K562 (cell line): ENCODE data around the gene ROM1. TPM values are rescaled to one million over a fixed set of nuclear protein-coding genes. Genes with fewer than 3 reads are reported as not detected.

Source experiments
- ELF4 ChIP-seq: fragments of 450-650 bp; formaldehyde crosslinking; IDR thresholded peaks from 2 replicates; pipeline ENCODE4 v1.4.0; 2022; ENCODE audit warnings: missing genetic modification characterization
- HMGN3 ChIP-seq: IDR thresholded peaks from 2 replicates; pipeline ENCODE4 v1.6.1; 2011; ENCODE audit warnings: borderline replicate concordance, low read depth, mild to moderate bottlenecking, mixed read lengths, low read length; ENCODE audit not compliant: insufficient read length; ENCODE audit errors: extremely low read depth
- KAT8 ChIP-seq: fragments of 450-650 bp; IDR thresholded peaks from 2 replicates; pipeline ENCODE4 v1.6.1; 2016; ENCODE audit warnings: low read depth, mild to moderate bottlenecking
- MEF2D ChIP-seq: conservative IDR thresholded peaks from 2 replicates; pipeline ENCODE4 v1.6.1; 2016; ENCODE audit warnings: low read depth, missing genetic modification characterization, missing compliant biosample characterization
- NFE2 ChIP-seq: IDR thresholded peaks from 2 replicates; pipeline ENCODE4 v1.6.1; 2014; ENCODE audit warnings: antibody characterized with exemption, low read depth
- RFX1 ChIP-seq: fragments of 450-650 bp; IDR thresholded peaks from 2 replicates; pipeline ENCODE4 v1.6.1; 2016; ENCODE audit warnings: mild to moderate bottlenecking, moderate library complexity
- SAFB ChIP-seq: fragments of 200-400 bp; formaldehyde crosslinking; IDR thresholded peaks from 2 replicates; pipeline ENCODE4 v1.6.1; 2017; ENCODE audit warnings: low read depth, low read length, borderline replicate concordance
- TCFL5 ChIP-seq: fragments of 250-450 bp; sonication (Bioruptor Pico); conservative IDR thresholded peaks from 2 replicates; pipeline ENCODE4 v1.6.1; 2021; ENCODE audit warnings: mild to moderate bottlenecking, moderate library complexity, matching md5 sums
- TFAM ChIP-seq: fragments of 250-450 bp; sonication (Bioruptor Pico); conservative IDR thresholded peaks from 2 replicates; pipeline ENCODE4 v1.5.0; 2021; ENCODE audit warnings: mild to moderate bottlenecking, moderate library complexity
- WHSC1 ChIP-seq: IDR thresholded peaks from one replicate; pipeline ENCODE4 v1.6.1; 2012; ENCODE audit warnings: low read length, control low read depth, inconsistent platforms
- ZNF253 ChIP-seq: fragments of 250-450 bp; sonication (Bioruptor Pico); conservative IDR thresholded peaks from 2 replicates; pipeline ENCODE4 v1.6.1; 2021; ENCODE audit warnings: mild to moderate bottlenecking
- polyA plus RNA-seq, 8 experiments: library from polyadenylated mRNA; depleted of rRNA in 4 of 8; stranded (reverse) in 5 of 8; unstranded in 3 of 8; fragments of >200 nt; fragmentation: Nextera tagmentation in 2 of 8; fragmentation: Illumina TruSeq in 1 of 8; extraction: Ambion mirVana in 2 of 8; extraction: Trizol in 1 of 8; gene quantifications; 2 replicates each; pipeline versions ENCODE4 v1.2.1 to v1.2.3, GENCODE V29; 2011 to 2014; ENCODE audit warnings: inconsistent platforms in 1 of 8, missing spikeins in 1 of 8
- total RNA-seq, 7 experiments: library from RNA; depleted of rRNA in 6 of 7; stranded (reverse); fragments of >200 nt in 6 of 7; fragmentation: Illumina TruSeq in 2 of 7; extraction: Trizol in 2 of 7; gene quantifications; 2 replicates each; pipeline versions ENCODE4 v1.2.1 to v1.2.3, GENCODE V29; 2011 to 2021; ENCODE audit warnings: low replicate concordance in 1 of 7
- TF ChIP-seq, protein P1 (sequence below): sonication (generic); formaldehyde crosslinking; IDR thresholded peaks from 2 replicates; pipeline ENCODE4 v1.8.1; 2023; ENCODE audit warnings: mild to moderate bottlenecking, missing genetic modification reagents
- TF ChIP-seq, protein P2 (sequence below), 2 experiments: IDR thresholded peaks; 2 replicates each; pipeline ENCODE4 v1.6.1; 2012; ENCODE audit warnings: improper control_type of control experiment in 2 of 2, low read depth in 2 of 2, low read length in 2 of 2, borderline replicate concordance in 1 of 2
- TF ChIP-seq, protein P3 (sequence below), 2 experiments: IDR thresholded peaks in 1 of 2; conservative IDR thresholded peaks in 1 of 2; 2 replicates each; pipeline ENCODE4 v1.6.1; 2016; ENCODE audit warnings: low read depth in 2 of 2, mild to moderate bottlenecking in 1 of 2, missing compliant biosample characterization in 1 of 2, missing genetic modification characterization in 1 of 2, moderate library complexity in 1 of 2
- TF ChIP-seq, protein P4 (sequence below): sonication (generic); formaldehyde crosslinking; IDR thresholded peaks from 2 replicates; pipeline ENCODE4 v1.8.0; 2022; ENCODE audit warnings: mild to moderate bottlenecking, missing genetic modification reagents

Gene ROM1
- total and polyA plus RNA-seq, 9 of the 15 experiments (the other 6 are each of a cell fraction or from before 2014, with no cell fraction given), result 0.75 to 4.0 (median 2.6) TPM

DNA sequence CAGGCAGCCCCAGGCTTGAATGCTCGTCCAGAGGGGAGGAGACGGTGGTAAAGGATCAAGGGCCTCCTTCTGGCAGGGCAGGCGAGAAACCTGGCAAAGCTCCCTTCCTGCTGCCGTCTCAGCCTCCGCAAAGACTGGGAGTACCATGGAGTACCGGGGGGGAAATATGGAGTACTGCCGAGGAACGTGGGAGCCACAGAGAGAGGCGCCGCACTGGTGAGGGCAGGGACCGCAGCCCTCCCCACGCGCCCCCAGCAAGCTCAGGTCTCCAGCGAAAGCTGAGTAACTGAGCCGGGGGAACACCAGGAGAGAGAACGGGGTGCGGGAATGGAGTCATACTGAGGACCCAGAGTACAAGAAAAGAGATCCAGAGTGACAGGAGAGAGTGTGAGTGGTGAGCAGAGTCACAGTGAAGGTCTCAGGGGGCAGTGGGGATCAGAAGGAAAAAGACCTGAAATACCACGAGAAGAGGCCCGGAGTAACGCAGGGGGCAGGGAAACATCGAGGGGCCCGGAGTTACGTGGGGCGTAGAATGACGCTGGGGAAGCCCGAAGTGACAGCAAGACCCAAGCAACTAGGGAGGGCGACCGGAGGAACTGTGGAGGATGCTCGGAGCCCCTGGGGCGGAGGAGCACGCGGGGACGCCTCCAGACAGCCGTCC, 1.2 kb upstream of the ROM1 start (continued):
- TF ChIP-seq, protein P1, sequence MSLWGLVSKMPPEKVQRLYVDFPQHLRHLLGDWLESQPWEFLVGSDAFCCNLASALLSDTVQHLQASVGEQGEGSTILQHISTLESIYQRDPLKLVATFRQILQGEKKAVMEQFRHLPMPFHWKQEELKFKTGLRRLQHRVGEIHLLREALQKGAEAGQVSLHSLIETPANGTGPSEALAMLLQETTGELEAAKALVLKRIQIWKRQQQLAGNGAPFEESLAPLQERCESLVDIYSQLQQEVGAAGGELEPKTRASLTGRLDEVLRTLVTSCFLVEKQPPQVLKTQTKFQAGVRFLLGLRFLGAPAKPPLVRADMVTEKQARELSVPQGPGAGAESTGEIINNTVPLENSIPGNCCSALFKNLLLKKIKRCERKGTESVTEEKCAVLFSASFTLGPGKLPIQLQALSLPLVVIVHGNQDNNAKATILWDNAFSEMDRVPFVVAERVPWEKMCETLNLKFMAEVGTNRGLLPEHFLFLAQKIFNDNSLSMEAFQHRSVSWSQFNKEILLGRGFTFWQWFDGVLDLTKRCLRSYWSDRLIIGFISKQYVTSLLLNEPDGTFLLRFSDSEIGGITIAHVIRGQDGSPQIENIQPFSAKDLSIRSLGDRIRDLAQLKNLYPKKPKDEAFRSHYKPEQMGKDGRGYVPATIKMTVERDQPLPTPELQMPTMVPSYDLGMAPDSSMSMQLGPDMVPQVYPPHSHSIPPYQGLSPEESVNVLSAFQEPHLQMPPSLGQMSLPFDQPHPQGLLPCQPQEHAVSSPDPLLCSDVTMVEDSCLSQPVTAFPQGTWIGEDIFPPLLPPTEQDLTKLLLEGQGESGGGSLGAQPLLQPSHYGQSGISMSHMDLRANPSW (CRISPR knock-in tag), result no peak
- TF ChIP-seq TFAM (CRISPR knock-in tag) (no peak), KAT8 (no peak), ELF4 (0 out of 2 replicates have a peak, but pooled peaks have one; percentile 27), SAFB (no peak), NFE2 (no peak), HMGN3 (no peak), ZNF253 (CRISPR knock-in tag) (no peak), WHSC1 (no peak), TCFL5 (CRISPR knock-in tag) (no peak), RFX1 (no peak), MEF2D (tag) (no peak)
- TF ChIP-seq, protein P2, sequence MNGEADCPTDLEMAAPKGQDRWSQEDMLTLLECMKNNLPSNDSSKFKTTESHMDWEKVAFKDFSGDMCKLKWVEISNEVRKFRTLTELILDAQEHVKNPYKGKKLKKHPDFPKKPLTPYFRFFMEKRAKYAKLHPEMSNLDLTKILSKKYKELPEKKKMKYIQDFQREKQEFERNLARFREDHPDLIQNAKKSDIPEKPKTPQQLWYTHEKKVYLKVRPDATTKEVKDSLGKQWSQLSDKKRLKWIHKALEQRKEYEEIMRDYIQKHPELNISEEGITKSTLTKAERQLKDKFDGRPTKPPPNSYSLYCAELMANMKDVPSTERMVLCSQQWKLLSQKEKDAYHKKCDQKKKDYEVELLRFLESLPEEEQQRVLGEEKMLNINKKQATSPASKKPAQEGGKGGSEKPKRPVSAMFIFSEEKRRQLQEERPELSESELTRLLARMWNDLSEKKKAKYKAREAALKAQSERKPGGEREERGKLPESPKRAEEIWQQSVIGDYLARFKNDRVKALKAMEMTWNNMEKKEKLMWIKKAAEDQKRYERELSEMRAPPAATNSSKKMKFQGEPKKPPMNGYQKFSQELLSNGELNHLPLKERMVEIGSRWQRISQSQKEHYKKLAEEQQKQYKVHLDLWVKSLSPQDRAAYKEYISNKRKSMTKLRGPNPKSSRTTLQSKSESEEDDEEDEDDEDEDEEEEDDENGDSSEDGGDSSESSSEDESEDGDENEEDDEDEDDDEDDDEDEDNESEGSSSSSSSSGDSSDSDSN (IDR thresholded peaks at IDR 0.05; ENCODE audit: borderline replicate concordance in 1 of 2, low read depth in 2 of 2, low read length in 2 of 2), result 0 out of 4 replicates have a peak, but pooled peaks of 1 of the 2 experiments have one; percentile 33
- TF ChIP-seq, protein P3, sequence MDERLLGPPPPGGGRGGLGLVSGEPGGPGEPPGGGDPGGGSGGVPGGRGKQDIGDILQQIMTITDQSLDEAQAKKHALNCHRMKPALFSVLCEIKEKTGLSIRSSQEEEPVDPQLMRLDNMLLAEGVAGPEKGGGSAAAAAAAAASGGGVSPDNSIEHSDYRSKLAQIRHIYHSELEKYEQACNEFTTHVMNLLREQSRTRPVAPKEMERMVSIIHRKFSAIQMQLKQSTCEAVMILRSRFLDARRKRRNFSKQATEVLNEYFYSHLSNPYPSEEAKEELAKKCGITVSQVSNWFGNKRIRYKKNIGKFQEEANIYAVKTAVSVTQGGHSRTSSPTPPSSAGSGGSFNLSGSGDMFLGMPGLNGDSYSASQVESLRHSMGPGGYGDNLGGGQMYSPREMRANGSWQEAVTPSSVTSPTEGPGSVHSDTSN (CRISPR knock-in tag; IDR thresholded peaks at IDR 0.05; ENCODE audit: low read depth), result no peak
- TF ChIP-seq, protein P3 (tag; conservative IDR thresholded peaks at IDR 0.05; ENCODE audit: low read depth), result no peak
- TF ChIP-seq, protein P4, sequence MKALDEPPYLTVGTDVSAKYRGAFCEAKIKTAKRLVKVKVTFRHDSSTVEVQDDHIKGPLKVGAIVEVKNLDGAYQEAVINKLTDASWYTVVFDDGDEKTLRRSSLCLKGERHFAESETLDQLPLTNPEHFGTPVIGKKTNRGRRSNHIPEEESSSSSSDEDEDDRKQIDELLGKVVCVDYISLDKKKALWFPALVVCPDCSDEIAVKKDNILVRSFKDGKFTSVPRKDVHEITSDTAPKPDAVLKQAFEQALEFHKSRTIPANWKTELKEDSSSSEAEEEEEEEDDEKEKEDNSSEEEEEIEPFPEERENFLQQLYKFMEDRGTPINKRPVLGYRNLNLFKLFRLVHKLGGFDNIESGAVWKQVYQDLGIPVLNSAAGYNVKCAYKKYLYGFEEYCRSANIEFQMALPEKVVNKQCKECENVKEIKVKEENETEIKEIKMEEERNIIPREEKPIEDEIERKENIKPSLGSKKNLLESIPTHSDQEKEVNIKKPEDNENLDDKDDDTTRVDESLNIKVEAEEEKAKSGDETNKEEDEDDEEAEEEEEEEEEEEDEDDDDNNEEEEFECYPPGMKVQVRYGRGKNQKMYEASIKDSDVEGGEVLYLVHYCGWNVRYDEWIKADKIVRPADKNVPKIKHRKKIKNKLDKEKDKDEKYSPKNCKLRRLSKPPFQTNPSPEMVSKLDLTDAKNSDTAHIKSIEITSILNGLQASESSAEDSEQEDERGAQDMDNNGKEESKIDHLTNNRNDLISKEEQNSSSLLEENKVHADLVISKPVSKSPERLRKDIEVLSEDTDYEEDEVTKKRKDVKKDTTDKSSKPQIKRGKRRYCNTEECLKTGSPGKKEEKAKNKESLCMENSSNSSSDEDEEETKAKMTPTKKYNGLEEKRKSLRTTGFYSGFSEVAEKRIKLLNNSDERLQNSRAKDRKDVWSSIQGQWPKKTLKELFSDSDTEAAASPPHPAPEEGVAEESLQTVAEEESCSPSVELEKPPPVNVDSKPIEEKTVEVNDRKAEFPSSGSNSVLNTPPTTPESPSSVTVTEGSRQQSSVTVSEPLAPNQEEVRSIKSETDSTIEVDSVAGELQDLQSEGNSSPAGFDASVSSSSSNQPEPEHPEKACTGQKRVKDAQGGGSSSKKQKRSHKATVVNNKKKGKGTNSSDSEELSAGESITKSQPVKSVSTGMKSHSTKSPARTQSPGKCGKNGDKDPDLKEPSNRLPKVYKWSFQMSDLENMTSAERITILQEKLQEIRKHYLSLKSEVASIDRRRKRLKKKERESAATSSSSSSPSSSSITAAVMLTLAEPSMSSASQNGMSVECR, result peak; percentile 57
